Stimulated activated CD4-positive, alpha-beta T cell treated with anti-CD3 and anti-CD28 coated beads, Interleukin-4, amount 100 ng/mL, for 4 hours (primary cell): Measurements from ENCODE around the gene ZIC5.

Experiments
- DNase-seq, 2 experiments: peaks; one replicate each; pipeline ENCODE4 v3.0.0-alpha.2; 2020

Gene ZIC5

GRCh38 chr13:99929866-99930265 lies 41.7 kb downstream of the ZIC5 start:
- DNase-seq: no peak

- no peak for DNase-seq
These were observed 45.4 kb downstream of the ZIC5 start for GRCh38 chr13:99926014-99926731.

- DNase-seq: no peak
These were observed 47.5 kb downstream of the ZIC5 start for GRCh38 chr13:99923877-99924582.

GRCh38 chr13:99922631-99923404 lies 48.7 kb downstream of the ZIC5 start:
- no peak for DNase-seq

DNA sequence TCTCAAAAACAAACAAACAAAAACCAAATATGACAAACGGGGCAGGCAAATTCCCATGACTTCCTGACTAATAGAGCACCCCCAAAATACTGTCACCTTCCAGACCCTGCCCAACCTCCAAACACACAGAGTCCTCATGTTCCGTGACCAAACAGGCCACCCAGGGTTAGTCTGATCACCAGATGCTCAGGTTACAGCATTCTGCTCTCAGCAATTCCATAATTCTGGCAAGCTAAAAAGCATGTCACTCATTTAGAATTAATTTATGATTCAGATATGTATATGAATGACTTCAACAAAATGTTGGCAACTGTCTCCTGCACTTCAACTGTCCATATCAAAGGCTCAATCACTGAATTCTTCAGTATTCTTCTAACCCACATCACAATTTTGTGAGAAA lies 52.4 kb downstream of the ZIC5 start:
- no peak for DNase-seq

GRCh38 chr13:99916366-99917103 lies 55.0 kb downstream of the ZIC5 start:
- DNase-seq: peak in 1 of 2 experiments; percentile 7

DNA sequence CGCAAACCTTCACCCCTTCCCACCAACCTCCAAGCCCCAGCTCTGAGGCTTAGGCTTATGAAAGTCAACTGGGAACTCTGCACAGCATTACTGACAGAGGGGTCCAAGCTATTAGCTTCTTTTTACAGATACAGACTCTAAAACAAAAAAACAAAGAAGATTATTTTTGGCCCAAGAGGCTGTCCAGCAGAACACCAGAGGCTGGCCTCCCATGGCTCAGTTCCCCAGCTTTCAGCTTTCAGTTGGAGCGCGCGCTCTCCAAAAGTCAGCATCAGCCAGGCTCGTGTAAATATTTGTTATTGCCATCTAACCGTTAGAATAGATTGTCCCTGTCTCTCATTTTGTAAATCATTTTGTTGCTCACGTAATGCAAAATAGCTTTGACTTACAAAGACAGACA lies 58.4 kb downstream of the ZIC5 start:
- no peak for DNase-seq
